ENCODE results near the gene TTC39B.

The TTC39B gene

GRCh38 chr9:15306757-15307522, at the start of gene TTC39B:
TTC39B (minus strand) TSS chr9:15307216; CDS start chr9:15307125, 91 bp downstream.
- peak within 1 kb of the TSS; percentile 90 for H3K4me3 ChIP-seq (ENCODE audit: low read depth, low read length)

GRCh38 chr9:15355669-15356068, 48.7 kb upstream of the TTC39B start:
- H3K4me3 ChIP-seq (ENCODE audit: low read depth, low read length), result no peak overlapping the region
- TF ChIP-seq CTCF (IDR thresholded peaks at IDR 0.05; ENCODE audit: low read depth, low read length), result no peak

More at GRCh38 chr9:15306757-15307522, at the start of gene TTC39B:
- no peak for TF ChIP-seq CTCF (IDR thresholded peaks at IDR 0.05; ENCODE audit: low read depth, low read length)

GRCh38 chr9:15354713-15355112, 47.7 kb upstream of the TTC39B start:
- no peak for TF ChIP-seq CTCF (IDR thresholded peaks at IDR 0.05; ENCODE audit: low read depth, low read length)
- H3K4me3 ChIP-seq (ENCODE audit: low read depth, low read length), result no peak overlapping the region

- no peak overlapping the region for H3K4me3 ChIP-seq (ENCODE audit: low read depth, low read length)
- TF ChIP-seq CTCF (IDR thresholded peaks at IDR 0.05; ENCODE audit: low read depth, low read length), result no peak
Observed at GRCh38 chr9:15353892-15354291, 46.9 kb upstream of the TTC39B start.

GRCh38 chr9:15352306-15352705, 45.3 kb upstream of the TTC39B start:
- no peak overlapping the region for H3K4me3 ChIP-seq (ENCODE audit: low read depth, low read length)
- no peak for TF ChIP-seq CTCF (IDR thresholded peaks at IDR 0.05; ENCODE audit: low read depth, low read length)

- TF ChIP-seq CTCF (IDR thresholded peaks at IDR 0.05; ENCODE audit: low read depth, low read length), result no peak
- no peak overlapping the region for H3K4me3 ChIP-seq (ENCODE audit: low read depth, low read length)
Observed at GRCh38 chr9:15349892-15350761, 43.1 kb upstream of the TTC39B start.

GRCh38 chr9:15346837-15347236, 39.8 kb upstream of the TTC39B start:
- H3K4me3 ChIP-seq (ENCODE audit: low read depth, low read length), result no peak overlapping the region
- no peak for TF ChIP-seq CTCF (IDR thresholded peaks at IDR 0.05; ENCODE audit: low read depth, low read length)

All from WI38 (cell line).